Measurements from ENCODE around the gene DDA1. TPM values are rescaled to one million over a fixed set of nuclear protein-coding genes. Genes with fewer than 3 reads are reported as not detected.
A peak's percentile ranks its signal among the peaks of the same experiment; 100 is the strongest.
"Not testable (repeated sequence)": the region's sequence is repeated elsewhere in the genome, so short reads cannot be mapped to it uniquely, and the experiment has no call there.

Gene DDA1
- total RNA-seq, 1 experiment from 2014 or later: 15.1 TPM

- DNase-seq (ENCODE audit: extremely low read depth, low read depth): no peak
These were observed 31.0 kb downstream of the DDA1 start for GRCh38 chr19:17340302-17340870.

GRCh38 chr19:17340871-17341357 is 31.6 kb downstream of the DDA1 start:
- DNase-seq (ENCODE audit: extremely low read depth, low read depth): no peak

- no peak for DNase-seq (ENCODE audit: extremely low read depth, low read depth)
These were observed 32.0 kb downstream of the DDA1 start for GRCh38 chr19:17341386-17341785.

DNA sequence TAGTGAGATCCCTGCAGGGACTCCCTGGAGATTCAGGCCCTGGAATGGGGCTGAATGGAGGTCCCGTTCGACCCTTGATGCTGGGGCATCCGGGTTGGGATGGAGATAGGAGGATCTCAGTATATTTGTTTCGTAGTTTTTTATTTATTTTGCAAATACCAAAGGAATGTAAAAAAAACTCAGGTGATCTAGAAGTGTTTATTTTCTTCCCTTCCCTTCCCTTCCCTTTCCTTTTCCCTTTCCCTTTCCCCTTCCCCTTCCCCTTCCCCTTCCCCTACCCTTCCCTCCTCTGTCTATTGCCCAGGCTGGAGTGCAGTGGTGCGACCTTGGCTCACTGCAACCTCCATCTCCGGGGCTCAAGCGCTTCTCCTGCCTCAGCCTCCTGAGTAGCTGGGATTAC is 32.5 kb downstream of the DDA1 start:
- DNase-seq (ENCODE audit: extremely low read depth, low read depth): no peak

- peak; percentile 51 for DNase-seq (ENCODE audit: extremely low read depth, low read depth)
These were observed 36.8 kb downstream of the DDA1 start for GRCh38 chr19:17346109-17346671.

- DNase-seq (ENCODE audit: extremely low read depth, low read depth): no peak
These were observed 38.0 kb downstream of the DDA1 start for GRCh38 chr19:17347361-17347760.

GRCh38 chr19:17347877-17348276 is 38.5 kb downstream of the DDA1 start:
- no peak for DNase-seq (ENCODE audit: extremely low read depth, low read depth)

- DNase-seq (ENCODE audit: extremely low read depth, low read depth): no peak
These were observed 39.3 kb downstream of the DDA1 start for GRCh38 chr19:17348700-17349099.

- no peak for DNase-seq (ENCODE audit: extremely low read depth, low read depth)
These were observed 42.6 kb downstream of the DDA1 start for GRCh38 chr19:17351815-17352435.

GRCh38 chr19:17352608-17353280 is 43.4 kb downstream of the DDA1 start:
- DNase-seq (ENCODE audit: extremely low read depth, low read depth): no peak

GRCh38 chr19:17353386-17353785 is 44.0 kb downstream of the DDA1 start:
- no peak for DNase-seq (ENCODE audit: extremely low read depth, low read depth)

DNA sequence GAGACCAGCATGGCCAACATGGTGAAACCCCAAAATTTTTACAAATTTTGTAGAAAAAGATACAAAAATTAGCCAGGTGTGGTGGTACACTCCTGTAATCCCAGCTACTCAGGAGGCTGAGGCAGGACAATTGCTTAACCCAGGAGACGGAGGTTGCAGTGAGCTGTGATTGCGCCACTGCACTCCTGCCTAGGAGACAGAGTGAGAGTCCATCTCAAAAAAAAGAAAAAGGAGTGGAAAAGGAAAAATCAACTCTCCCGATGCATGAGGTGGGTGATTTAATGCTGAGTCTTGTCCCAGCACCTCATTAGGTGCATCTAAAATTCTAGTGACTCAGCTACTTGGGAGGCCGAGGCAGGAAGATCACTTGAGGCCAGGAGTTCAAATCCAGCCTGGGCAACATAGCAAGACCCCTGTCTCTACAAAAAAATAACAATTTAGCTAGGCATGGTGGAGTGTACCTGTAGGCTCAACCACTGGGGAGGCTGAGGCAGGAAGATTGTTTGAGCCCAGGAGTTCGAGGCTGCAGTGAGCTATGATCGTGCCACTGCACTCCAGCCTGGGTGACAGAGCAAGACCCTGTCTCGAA is 47.8 kb downstream of the DDA1 start:
- no peak for DNase-seq (ENCODE audit: extremely low read depth, low read depth)

DNA sequence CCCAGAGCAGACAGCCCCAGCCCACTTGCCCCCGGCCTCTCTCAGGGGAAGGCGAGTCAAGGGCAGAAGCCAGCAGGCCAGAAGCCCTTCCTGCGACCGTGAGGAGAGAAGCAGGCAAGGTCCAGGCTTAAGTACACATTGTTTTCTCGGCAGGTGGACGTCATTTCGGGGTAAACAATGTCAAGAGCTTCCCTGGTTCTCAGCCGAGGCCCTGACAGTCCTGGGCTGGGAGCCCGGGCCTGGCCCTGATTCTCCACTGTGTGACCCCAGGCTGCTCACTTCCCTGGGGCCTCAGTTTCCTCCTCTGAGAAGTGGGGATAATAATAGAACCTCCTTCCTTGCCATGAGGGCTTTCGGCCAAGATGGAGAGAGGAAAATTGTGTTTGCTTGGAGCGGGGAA is 48.4 kb downstream of the DDA1 start:
- DNase-seq (ENCODE audit: extremely low read depth, low read depth): no peak

DNA sequence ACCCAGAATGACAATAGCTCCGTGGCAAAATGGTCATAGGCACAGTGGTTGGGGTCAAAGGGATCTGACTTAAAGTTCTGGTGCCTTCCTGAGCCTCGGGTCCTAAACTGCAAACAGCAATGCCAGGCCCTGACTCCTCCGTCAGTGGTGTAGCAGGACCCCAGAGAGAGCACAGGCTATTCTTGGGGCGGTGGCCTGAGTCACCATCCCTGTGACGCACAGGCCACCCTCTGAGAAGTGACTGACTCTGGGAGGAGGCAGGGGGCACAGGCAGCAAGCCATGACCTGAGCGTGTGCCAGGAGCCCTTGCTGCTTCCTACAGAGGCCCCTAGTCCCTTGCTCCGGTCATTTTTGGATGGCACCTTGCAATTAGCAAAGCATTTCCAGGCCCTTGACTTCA is 49.0 kb downstream of the DDA1 start:
- DNase-seq (ENCODE audit: extremely low read depth, low read depth): no peak

GRCh38 chr19:17359905-17360800 is 50.8 kb downstream of the DDA1 start:
- DNase-seq (ENCODE audit: extremely low read depth, low read depth): no peak

GRCh38 chr19:17363852-17364605 is 54.7 kb downstream of the DDA1 start:
- DNase-seq (ENCODE audit: extremely low read depth, low read depth): not testable (repeated sequence)

- DNase-seq (ENCODE audit: extremely low read depth, low read depth): no peak
These were observed 56.0 kb downstream of the DDA1 start for GRCh38 chr19:17365361-17365760.

DNA sequence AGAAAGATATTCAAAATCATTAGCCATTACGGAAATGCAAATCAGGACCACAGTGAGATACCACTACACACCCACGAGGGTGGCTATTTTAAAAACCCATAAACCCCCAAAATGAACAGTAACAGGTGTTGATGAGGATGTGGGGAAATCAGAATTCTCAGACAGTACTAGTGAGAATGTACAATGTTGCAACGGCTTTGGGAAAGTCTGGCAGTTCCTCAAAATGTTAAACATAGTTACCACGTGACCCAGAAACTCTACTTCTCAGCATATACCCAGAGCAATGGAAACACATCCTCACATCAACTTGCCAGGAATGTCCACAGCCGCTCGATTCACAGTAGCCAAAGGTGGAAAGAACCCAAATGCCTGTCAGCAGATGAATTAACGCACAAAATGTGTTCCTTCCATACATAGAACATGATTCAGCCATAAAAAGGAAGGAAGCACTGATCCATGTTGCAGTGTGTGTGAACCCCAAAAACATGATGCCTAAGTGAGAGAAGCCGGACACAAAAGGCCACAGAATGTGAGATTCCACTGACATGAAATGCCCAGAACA is 60.7 kb downstream of the DDA1 start:
- no peak for DNase-seq (ENCODE audit: extremely low read depth, low read depth)

Measured in NCI-H460 (cell line).